ENCODE results near the gene PCDHGB1. TPM values are rescaled to one million over a fixed set of nuclear protein-coding genes. Genes with fewer than 3 reads are reported as not detected.

PCDHGB1 gene
- total RNA-seq, 1 experiment from 2014 or later, result 0.15 TPM

DNA sequence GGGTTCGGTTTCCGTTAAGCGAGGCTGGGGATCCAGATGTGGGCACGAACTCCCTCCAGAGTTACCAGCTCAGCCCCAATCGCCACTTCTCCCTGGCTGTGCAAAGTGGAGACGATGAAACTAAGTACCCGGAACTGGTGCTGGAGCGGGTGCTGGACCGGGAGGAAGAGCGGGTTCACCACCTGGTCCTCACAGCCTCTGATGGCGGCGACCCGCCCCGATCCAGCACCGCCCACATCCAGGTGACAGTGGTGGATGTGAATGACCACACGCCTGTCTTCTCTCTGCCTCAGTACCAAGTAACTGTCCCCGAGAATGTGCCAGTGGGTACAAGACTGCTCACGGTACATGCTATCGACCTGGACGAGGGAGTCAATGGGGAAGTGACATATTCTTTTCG lies 33.4 kb downstream of the PCDHGB1 start:
- H3K4me3 ChIP-seq (replicated peaks in 1 of 2; ENCODE audit: low read depth in 1 of 2, low read length in 2 of 2), result no peak overlapping the region
- ChIA-PET POLR2A (no interaction called here), RAD21 (ENCODE audit: low non-redundant PET in 1 of 2, low total read pairs in 2 of 2, uncharacterized antibody in 2 of 2, unreplicated experiment in 2 of 2) (no interaction called here), CTCF (no interaction called here)
- H2AFZ ChIP-seq (ENCODE audit: low read depth, low read length, poor library complexity, severe bottlenecking), result no peak overlapping the region
- ATAC-seq, result no peak
- H3K9me2 ChIP-seq (ENCODE audit: insufficient read depth), result no peaks in the 10 kb centered on the region
- no peak overlapping the region for H3K27ac ChIP-seq (ENCODE audit: low read depth, low read length)
- no peaks in the 10 kb centered on the region for H3K79me2 ChIP-seq (ENCODE audit: insufficient read depth, low read length)
- no peaks in the 10 kb centered on the region; a peak in 2 of 4 replicates for H3K9me3 ChIP-seq (ENCODE audit: control insufficient read depth in 1 of 2, insufficient read depth in 1 of 2, low read depth in 1 of 2, low read length in 2 of 2)
- DNase-seq (ENCODE audit: low read depth, low spot score), result no peak
- H3K36me3 ChIP-seq (ENCODE audit: control insufficient read depth in 1 of 2, insufficient read depth in 2 of 2, low read length in 2 of 2), result no peaks in the 10 kb centered on the region
- no peaks in the 10 kb centered on the region for H3K4me1 ChIP-seq (ENCODE audit: control insufficient read depth in 1 of 2, insufficient read depth in 2 of 2, low read length in 2 of 2)
- BruUV-seq (replicated peaks), result no TSS peak
- no peaks in the 10 kb centered on the region for H3K27me3 ChIP-seq (ENCODE audit: insufficient read depth, low read length)
- no peaks in the 10 kb centered on the region for H4K20me1 ChIP-seq (ENCODE audit: insufficient read depth)
- TF ChIP-seq, protein P1, sequence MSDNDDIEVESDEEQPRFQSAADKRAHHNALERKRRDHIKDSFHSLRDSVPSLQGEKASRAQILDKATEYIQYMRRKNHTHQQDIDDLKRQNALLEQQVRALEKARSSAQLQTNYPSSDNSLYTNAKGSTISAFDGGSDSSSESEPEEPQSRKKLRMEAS (IDR thresholded peaks at IDR 0.05), result no peak
- TF ChIP-seq, protein P2, sequence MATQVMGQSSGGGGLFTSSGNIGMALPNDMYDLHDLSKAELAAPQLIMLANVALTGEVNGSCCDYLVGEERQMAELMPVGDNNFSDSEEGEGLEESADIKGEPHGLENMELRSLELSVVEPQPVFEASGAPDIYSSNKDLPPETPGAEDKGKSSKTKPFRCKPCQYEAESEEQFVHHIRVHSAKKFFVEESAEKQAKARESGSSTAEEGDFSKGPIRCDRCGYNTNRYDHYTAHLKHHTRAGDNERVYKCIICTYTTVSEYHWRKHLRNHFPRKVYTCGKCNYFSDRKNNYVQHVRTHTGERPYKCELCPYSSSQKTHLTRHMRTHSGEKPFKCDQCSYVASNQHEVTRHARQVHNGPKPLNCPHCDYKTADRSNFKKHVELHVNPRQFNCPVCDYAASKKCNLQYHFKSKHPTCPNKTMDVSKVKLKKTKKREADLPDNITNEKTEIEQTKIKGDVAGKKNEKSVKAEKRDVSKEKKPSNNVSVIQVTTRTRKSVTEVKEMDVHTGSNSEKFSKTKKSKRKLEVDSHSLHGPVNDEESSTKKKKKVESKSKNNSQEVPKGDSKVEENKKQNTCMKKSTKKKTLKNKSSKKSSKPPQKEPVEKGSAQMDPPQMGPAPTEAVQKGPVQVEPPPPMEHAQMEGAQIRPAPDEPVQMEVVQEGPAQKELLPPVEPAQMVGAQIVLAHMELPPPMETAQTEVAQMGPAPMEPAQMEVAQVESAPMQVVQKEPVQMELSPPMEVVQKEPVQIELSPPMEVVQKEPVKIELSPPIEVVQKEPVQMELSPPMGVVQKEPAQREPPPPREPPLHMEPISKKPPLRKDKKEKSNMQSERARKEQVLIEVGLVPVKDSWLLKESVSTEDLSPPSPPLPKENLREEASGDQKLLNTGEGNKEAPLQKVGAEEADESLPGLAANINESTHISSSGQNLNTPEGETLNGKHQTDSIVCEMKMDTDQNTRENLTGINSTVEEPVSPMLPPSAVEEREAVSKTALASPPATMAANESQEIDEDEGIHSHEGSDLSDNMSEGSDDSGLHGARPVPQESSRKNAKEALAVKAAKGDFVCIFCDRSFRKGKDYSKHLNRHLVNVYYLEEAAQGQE (IDR thresholded peaks at IDR 0.05; ENCODE audit: low read depth), result no peak
- no peak for TF ChIP-seq EZH2 (IDR thresholded peaks at IDR 0.05)
- no peak for TF ChIP-seq CEBPB (IDR thresholded peaks at IDR 0.05; ENCODE audit: low read depth)
- TF ChIP-seq, protein P3, sequence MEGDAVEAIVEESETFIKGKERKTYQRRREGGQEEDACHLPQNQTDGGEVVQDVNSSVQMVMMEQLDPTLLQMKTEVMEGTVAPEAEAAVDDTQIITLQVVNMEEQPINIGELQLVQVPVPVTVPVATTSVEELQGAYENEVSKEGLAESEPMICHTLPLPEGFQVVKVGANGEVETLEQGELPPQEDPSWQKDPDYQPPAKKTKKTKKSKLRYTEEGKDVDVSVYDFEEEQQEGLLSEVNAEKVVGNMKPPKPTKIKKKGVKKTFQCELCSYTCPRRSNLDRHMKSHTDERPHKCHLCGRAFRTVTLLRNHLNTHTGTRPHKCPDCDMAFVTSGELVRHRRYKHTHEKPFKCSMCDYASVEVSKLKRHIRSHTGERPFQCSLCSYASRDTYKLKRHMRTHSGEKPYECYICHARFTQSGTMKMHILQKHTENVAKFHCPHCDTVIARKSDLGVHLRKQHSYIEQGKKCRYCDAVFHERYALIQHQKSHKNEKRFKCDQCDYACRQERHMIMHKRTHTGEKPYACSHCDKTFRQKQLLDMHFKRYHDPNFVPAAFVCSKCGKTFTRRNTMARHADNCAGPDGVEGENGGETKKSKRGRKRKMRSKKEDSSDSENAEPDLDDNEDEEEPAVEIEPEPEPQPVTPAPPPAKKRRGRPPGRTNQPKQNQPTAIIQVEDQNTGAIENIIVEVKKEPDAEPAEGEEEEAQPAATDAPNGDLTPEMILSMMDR (IDR thresholded peaks at IDR 0.05 in 2 of 3, conservative IDR thresholded peaks at IDR 0.05 in 1 of 3; ENCODE audit: borderline replicate concordance in 1 of 3, insufficient read depth in 1 of 3, low read depth in 2 of 3, low read length in 2 of 3), result no peak
- no peak for TF ChIP-seq YY1 (IDR thresholded peaks at IDR 0.05; ENCODE audit: extremely low read depth, insufficient replicate concordance, low read depth, low read length)
- no peak for TF ChIP-seq FOSL1 (IDR thresholded peaks at IDR 0.05; ENCODE audit: low read depth)
- TF ChIP-seq JUND (IDR thresholded peaks at IDR 0.05), result no peak
- TF ChIP-seq, protein P4, sequence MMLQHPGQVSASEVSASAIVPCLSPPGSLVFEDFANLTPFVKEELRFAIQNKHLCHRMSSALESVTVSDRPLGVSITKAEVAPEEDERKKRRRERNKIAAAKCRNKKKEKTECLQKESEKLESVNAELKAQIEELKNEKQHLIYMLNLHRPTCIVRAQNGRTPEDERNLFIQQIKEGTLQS (IDR thresholded peaks at IDR 0.05), result no peak
- TF ChIP-seq SRF (IDR thresholded peaks at IDR 0.05; ENCODE audit: low read depth), result no peak
- no peak overlapping the region for H3K4me2 ChIP-seq (ENCODE audit: low read length)
- H3K9ac ChIP-seq (ENCODE audit: low read length), result no peak overlapping the region
- intact Hi-C loops (cut with micrococcal nuclease), result no loop called here
